GM21390 (cell line): ENCODE results near the gene SLC35A2.

Experiments used
- ATAC-seq: cut with Tn5 transposase; IDR thresholded peaks from one replicate; pipeline ENCODE4 v1.9.1; 2021; ENCODE audit not compliant: unreplicated experiment

SLC35A2 gene

GRCh38 chrX:48927736-48928382, 16.4 kb upstream of the SLC35A2 start:
- no peak for ATAC-seq

GRCh38 chrX:48927123-48927522, 15.7 kb upstream of the SLC35A2 start:
- ATAC-seq: no peak

DNA sequence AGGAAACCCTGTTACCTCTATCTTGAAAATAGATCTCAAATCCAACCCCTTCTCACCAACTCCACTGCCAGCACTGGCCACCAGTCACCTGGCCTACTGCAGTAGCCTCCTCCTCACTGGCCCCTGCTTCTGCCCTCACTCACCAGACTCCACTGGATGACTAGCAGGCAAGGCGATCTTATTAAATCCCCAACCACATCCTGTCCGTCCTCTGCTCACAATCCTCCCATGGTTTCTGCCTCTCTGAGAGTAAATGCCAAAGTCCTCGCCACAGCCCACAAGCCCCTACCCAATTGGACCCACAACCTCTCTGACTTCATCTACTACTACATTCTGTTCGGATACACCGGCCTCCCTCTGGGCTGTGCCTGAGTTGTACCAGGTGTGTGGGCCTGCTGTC, 12.8 kb upstream of the SLC35A2 start:
- no peak for ATAC-seq

- ATAC-seq: no peak
Observed at GRCh38 chrX:48923771-48924170, 12.3 kb upstream of the SLC35A2 start.

DNA sequence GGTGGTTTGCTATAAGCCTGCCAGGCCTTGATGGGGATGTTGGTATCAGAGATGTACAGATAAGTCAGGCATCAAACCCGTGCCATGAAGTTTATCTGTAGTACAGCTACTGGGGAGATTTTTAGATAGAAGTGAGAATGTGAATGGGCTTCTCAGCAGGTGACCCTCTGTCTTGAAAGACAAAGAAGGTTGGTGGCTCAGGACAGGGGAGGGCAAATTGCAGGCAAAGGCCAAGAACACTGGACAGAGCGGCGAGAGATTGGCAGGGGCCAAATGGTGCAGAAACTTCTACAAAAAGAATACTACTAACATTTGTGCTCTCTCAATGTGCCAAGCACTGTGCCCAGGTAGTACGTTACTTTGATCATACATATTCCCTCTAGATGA, 9.3 kb upstream of the SLC35A2 start:
- ATAC-seq: no peak

- no peak for ATAC-seq
Observed at GRCh38 chrX:48919947-48920717, 8.7 kb upstream of the SLC35A2 start.

- no peak for ATAC-seq
Observed at GRCh38 chrX:48919360-48919841, 8.0 kb upstream of the SLC35A2 start.

DNA sequence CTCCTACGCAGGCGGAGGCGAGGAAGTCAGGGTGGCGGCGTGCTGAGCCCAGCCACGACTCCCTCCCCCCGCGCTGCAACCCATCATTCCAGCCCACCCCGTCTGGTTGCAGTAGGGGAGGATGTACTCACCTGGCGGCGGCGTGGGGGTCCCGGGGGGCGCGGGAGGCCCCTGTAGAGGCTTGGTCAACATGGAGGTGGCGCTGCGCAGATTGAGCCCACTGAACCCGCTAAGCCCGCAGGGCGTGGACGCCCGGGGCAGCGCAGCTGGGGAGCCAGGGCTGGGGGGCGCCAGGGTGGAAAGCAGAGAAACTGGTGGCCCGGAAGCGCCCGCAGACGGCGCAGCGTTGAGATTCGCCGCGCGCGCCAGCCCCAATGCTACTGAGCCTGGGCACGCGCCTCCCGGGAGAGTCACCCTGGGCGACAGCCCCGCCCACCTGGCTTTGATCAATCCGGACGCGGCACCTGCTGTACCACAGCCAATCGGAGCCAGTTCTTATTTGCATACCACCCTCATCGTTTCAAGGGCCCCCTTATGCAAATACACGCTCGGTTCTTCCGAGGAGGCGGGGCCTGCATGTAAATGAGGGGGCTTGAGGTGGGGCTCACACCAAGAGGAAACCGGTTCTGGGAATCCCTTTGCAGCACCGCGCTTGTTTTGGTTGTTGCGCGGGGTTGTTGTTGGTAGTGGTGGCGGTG, 7.3 kb upstream of the SLC35A2 start, which contains the start of gene PIM2:
PIM2 (minus strand) TSS at position 382 of the 698 bp plus-strand sequence; CDS start at position 192, 190 bp downstream.
- peak; percentile 75 for ATAC-seq

- ATAC-seq: no peak
Observed at GRCh38 chrX:48918301-48918642, 6.8 kb upstream of the SLC35A2 start.

DNA sequence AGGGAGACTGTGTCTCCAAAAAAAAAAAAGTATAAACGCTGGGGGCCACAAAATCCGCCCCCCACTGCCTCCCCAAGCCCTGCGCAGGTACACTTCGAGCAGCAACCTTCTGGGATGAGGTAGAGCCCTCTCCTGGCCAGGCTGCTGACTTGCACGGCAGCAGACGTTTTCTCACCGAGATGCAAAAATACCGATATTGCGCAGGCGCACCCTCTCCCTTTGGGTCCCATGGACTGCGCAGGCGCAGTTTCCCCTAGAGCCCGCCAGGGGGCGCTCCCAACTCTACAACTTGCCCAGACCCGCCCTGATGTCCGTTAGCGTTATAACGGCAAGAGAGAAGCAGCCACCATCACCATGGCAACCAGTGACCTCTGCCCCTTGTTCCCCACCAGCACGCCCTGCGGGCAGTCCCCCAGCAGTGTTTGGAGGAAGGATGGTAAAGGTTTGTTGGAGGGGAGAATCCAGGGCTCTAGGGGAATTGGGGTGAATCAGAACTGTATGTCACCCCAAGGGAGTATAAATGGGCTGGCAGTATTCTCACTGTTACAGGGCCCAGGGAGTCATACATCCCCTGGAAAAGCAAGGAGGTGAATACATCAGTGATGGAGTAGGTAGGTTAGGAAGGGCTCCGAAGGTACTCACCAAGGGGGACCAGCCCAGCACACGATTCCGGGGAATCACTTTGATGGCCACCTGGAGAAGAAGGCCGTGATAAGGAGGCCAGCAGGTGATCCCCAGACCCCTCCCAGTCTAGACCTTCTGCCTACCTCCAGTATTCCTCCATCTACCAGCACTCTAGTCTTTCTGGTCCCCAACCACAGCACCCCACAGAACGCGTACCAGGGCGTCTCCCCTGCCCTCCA, 5.9 kb upstream of the SLC35A2 start:
- ATAC-seq: peak; percentile 38

GRCh38 chrX:48914593-48915493, 3.4 kb upstream of the SLC35A2 start:
- ATAC-seq: no peak

DNA sequence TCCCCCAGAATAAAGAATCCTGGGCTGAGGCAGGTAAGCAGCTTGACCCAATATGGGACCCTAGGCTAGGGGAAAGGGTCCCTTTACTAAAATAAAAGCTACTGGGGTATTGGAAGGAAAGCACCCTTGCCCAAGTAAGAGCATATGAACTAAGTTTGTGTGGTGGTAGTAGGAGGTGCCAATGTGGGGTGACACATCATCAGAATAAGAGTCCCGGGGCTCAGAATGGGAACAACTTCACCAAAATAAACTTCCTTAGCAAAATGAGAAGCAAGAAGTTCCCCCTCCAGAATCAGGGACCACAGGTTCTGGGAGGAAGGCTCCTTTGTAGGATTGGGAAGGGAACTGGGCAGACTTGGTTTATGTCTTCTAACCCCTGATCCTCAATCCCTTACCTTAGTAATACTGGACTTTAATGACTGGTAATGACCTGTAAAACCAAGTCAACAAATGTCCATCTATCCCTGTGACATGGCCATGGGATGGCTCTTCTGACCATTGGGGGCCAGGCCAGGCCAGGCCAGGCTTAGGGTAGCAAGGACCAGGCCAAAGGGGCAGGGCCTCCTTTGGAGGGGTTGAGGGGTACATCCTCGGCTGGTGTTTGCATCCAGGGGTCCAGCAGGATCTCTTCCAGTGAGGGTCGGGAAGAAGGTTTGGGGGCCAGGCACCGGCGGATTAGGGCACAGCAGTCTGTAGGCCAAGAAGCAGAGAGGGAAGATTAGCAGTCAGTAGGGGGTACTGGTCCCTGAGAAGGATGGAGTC, 2.3 kb upstream of the SLC35A2 start:
- ATAC-seq: no peak

- ATAC-seq: no peak
Observed at GRCh38 chrX:48910926-48911411, 477 bp downstream of the SLC35A2 start.

DNA sequence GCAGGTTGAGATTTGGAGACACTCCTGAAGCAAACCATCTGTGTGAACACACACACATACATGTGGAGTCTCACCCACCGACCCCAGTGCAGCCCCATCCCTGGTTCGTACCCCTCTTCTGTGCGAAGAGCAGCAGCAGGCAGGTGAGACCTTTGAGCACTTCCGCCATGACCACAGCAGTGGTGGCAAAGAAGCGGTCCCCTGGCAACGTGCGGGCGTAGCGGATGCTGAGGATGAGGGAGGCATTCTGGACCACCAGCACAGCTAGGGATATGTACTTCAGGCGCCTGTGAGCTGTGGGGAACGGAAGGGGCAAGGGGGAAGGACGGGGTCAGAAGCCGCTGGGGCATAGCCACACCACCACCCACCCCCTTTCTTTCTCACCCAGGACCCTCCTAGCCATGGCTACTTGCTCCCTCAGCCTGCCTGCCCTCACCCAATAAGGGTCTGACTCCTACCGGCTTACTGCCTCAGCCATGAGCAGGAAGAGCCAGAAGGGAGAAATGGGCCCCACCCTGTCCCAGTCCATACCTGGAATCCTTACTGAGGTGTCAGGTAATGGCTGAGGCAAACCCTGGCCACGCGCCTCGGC, 1.6 kb downstream of the SLC35A2 start:
- no peak for ATAC-seq

DNA sequence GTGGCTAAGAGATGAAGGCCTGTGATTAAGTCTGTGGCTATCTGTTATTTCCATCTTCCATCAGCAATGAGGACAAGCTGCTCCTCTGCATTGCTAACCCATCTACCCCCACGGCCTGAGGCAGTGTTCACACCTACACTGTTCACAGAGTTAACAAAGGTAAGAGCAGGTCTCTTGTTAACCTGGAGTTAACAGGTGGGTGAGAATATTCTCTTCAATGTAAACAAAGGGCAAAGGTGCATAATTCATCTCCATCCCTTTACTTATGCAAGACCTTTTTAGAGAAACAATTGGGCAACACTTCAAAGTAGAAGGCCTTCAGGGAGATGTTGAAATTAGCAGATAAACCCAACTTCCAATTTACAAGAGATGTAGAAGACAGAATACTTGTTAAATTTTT, 2.8 kb downstream of the SLC35A2 start:
- ATAC-seq: no peak

DNA sequence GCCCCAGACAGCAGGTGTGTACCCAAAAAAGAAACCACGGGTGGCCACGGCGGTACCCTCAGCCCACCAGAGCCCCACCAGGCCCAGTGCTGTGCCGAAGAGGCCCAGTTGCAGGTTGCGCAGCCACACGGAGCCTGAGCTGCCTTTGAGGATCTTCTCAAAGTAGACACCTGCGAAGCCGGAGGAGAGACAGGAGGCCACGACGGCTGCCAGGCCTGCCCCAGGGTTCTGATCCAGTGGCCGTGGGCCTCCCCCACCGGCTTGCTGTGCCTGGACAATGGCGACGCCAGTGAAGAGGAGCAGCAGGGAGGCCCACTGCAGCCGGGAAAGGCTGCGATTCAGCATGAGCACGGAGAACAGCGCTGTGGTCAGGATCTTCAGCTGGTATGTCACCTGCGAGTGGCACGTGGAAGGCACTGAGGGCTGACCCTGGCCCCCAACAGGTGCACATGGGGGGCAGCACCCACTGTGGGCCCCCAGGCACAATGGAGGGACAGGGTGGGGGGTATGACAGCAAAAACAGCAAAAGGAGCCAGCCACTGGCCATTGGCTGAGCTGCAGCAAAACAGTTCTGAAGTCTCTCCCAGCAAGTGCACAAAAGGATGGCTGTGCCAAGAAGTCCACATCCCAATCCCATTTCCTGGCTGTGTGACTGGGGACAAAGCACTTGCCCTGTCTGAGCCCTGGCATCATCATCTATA, 6.2 kb downstream of the SLC35A2 start:
- ATAC-seq: no peak

- ATAC-seq: no peak
Observed at GRCh38 chrX:48904626-48905025, 6.8 kb downstream of the SLC35A2 start.

DNA sequence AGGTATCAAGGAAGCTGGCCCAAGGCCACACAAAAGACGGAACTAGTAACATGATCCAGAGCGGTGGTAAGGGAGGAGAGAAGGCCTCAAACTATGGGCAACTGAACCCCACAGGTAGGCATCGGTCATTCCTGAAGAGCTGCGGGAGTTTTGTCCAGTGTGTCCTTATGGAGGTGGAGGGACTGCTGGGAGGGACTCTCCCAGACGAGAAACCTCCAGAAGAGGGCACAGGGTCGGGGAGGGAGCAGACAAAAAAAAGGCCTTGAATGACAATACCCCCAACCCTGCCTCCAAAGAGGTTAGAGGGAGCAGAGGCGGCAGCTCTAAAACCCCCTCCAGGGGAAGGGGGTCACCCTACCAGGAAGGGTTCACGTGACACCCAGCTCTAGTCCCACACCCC, 7.3 kb downstream of the SLC35A2 start:
- no peak for ATAC-seq
